ENCODE measurements around the gene DCUN1D3. TPM values are rescaled to one million over a fixed set of nuclear protein-coding genes. Genes with fewer than 3 reads are reported as not detected.
A peak's percentile ranks its signal among the peaks of the same experiment; 100 is the strongest.

The DCUN1D3 gene
- total and polyA plus RNA-seq, 12 donors, result 7.2 to 47.2 (median 24.5) TPM

DNA sequence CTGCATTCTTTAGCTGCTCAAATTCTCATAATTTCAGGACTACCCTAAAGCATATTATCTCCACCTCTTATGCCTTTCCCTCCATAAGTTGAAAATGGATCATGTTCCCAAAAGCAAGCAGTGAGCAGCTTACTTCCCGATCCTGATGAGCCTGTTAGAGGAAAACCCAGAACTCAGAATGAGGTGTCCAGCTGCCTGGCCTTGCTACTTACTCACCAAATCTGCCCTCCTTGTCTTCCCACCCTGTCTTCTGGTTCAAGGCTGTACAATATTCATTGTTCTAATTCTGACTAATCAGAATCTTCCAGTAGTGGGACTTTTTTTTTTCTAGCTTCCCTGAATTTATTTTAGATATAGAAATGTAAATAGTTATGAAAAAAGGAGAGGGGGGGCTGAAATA lies 11.2 kb upstream of the DCUN1D3 start:
- WGBS, 4 donors, result 32 to 60% (median 35%) methylated on average over 1 of the region's 1 CpG
- TF ChIP-seq, protein P1, sequence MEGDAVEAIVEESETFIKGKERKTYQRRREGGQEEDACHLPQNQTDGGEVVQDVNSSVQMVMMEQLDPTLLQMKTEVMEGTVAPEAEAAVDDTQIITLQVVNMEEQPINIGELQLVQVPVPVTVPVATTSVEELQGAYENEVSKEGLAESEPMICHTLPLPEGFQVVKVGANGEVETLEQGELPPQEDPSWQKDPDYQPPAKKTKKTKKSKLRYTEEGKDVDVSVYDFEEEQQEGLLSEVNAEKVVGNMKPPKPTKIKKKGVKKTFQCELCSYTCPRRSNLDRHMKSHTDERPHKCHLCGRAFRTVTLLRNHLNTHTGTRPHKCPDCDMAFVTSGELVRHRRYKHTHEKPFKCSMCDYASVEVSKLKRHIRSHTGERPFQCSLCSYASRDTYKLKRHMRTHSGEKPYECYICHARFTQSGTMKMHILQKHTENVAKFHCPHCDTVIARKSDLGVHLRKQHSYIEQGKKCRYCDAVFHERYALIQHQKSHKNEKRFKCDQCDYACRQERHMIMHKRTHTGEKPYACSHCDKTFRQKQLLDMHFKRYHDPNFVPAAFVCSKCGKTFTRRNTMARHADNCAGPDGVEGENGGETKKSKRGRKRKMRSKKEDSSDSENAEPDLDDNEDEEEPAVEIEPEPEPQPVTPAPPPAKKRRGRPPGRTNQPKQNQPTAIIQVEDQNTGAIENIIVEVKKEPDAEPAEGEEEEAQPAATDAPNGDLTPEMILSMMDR (IDR thresholded peaks at IDR 0.05), result no peak
- peak in 1 of 2 donors; percentile 32 for TF ChIP-seq POLR2A (IDR thresholded peaks at IDR 0.05)
- DNase-seq, result peak in 6 of 7 donors; percentile 42 to 66 (median 62)
- H3K36me3 ChIP-seq (replicated peaks in 1 of 2), result no peaks in the 10 kb centered on the region
- H3K9me3 ChIP-seq (replicated peaks in 1 of 3), result no peaks in the 10 kb centered on the region
- peak overlapping the region; percentile 64 to 86 (median 78) for H3K27ac ChIP-seq
- intact Hi-C loops (cut with DNase I), result no loop called here
- peak overlapping the region in 1 of 4 donors; percentile 4 for H3K4me3 ChIP-seq
- H3K4me1 ChIP-seq (replicated peaks in 1 of 2), result peaks cover 35 to 61% of the 10 kb centered on the region in 2 donors
- no peaks in the 10 kb centered on the region for H3K27me3 ChIP-seq

DNA sequence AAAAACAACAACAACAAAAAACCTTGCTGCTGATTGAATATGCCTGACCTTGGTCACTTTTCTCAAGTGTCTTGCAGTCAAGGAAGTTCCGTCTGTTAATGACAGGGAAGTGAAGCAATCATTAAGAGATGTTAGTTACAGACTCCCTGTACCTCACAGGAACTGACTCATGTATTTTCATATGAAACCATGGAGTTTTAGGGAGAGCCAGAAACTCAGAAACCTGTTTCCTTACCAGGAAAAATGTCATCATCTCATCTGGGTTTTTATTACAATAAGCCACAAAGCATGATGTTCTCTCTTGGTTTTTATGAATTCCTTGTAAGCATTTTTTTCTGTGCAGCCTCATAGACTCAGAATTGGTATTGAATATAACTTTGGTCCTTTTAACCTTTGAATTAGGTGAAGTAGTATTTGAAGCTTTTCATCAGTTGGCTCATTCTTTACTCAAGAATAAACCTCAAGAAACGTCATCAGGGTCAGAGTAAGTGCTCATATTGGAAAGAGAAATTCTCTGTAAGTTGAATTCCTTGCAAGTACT lies 10.7 kb upstream of the DCUN1D3 start:
- Histone ChIP-seq H3K36me3 (replicated peaks in 1 of 2) (no peaks in the 10 kb centered on the region), H3K9me3 (replicated peaks in 1 of 3) (no peaks in the 10 kb centered on the region), H3K4me1 (replicated peaks in 1 of 2) (peaks cover 40 to 66% of the 10 kb centered on the region in 2 donors), H3K27ac (peak overlapping the region; percentile 64 to 86 (median 78)), H3K4me3 (peak overlapping the region in 1 of 4 donors; percentile 4), H3K27me3 (no peaks in the 10 kb centered on the region)
- 8 to 18% (median 14%) methylated on average over 2 of the region's 2 CpGs for WGBS, 4 donors
- TF ChIP-seq, protein P1 (IDR thresholded peaks at IDR 0.05), result no peak
- TF ChIP-seq POLR2A (IDR thresholded peaks at IDR 0.05), result no peak
- intact Hi-C loops (cut with DNase I), result no loop called here
- no peak for DNase-seq

DNA sequence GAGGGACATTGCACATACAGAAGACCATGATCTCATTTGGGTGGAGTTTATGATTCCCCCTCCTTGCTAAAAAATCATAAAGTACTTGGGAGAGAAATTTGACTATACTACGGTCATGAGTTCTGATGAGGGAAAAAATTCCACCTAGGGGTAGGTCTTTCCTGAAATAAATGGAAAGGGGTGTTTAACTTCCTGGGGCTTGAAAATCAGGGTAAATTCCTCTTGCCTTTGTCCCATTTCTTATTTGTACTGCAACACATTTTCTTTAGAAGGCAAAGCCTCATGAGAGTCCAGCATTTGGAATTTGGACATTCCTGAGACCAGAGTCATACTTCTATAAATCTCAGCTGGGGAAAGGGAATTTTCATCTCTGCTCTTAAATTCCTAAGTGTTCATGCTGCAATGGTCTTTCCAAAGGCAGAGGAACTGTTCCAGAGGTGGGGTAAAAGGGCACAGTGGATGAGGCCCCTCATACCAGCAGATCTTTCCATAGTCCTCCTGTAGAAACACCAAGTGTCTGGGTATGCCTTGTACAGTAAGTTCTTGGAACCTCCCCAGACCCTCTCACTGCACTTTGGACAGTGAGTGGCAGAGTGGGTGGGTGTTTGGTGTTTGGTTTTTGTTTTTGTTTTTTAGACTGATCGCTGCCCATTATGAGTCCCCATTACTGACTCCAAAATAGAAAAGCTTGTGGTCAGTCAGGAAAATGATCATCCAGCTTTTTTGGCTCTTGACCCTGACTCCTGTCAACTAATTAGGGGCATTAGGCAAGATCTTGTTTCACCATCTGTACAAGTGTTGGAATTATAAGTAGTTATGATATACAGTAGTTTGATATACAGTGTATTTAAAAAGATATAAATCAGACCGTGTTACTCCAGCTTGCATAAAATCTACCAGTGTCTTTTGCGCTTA lies 6.4 kb upstream of the DCUN1D3 start:
- H3K36me3 ChIP-seq (replicated peaks in 1 of 2), result peaks cover 0 to 4% of the 10 kb centered on the region in 2 donors
- WGBS, 4 donors, result 72 to 81% (median 74%) methylated on average over 4 of the region's 4 CpGs

DNA sequence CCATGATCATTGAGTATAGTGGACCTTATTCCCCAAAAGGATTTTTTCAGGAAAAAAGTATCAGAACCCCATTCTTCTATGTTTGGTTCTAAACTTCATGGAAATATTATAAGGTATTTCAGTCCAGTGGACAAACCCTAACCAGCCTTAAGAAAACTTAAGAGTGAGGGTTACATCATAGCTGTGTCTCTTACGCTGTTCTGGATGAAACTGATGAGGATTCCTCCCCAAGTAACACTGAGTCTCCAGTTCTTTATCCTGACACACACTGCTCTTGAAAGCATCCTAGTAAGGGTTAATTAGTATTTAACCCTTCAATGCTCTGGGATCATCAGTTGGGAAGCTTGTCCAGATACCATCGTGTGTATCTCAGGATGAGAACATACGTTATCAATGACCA lies 5.4 kb upstream of the DCUN1D3 start:
- TF ChIP-seq, protein P1 (IDR thresholded peaks at IDR 0.05), result no peak
- TF ChIP-seq POLR2A (IDR thresholded peaks at IDR 0.05), result no peak
- Histone ChIP-seq H3K4me1 (replicated peaks in 1 of 2) (peaks cover 41 to 76% of the 10 kb centered on the region in 2 donors), H3K36me3 (replicated peaks in 1 of 2) (peaks cover 0 to 4% of the 10 kb centered on the region in 2 donors), H3K27ac (peak overlapping the region in 3 of 5 donors; percentile 41 to 99 (median 86)), H3K4me3 (no peak overlapping the region), H3K9me3 (replicated peaks in 1 of 3) (no peaks in the 10 kb centered on the region), H3K27me3 (no peaks in the 10 kb centered on the region)
- 65 to 78% (median 70%) methylated on average over 3 of the region's 3 CpGs for WGBS, 4 donors
- DNase-seq, result no peak
- intact Hi-C loops (cut with DNase I), result no loop called here

More for the DNA sequence above, 6.4 kb upstream of the DCUN1D3 start:
- intact Hi-C loops (cut with DNase I), result no loop called here
- Histone ChIP-seq H3K27me3 (no peaks in the 10 kb centered on the region), H3K27ac (peak overlapping the region in 4 of 5 donors; percentile 41 to 99 (median 64)), H3K4me3 (no peak overlapping the region), H3K4me1 (replicated peaks in 1 of 2) (peaks cover 47 to 83% of the 10 kb centered on the region in 2 donors), H3K9me3 (replicated peaks in 1 of 3) (no peaks in the 10 kb centered on the region)
- DNase-seq, result peak in 1 of 7 donors; percentile 6
- TF ChIP-seq, protein P1 (IDR thresholded peaks at IDR 0.05), result no peak
- no peak for TF ChIP-seq POLR2A (IDR thresholded peaks at IDR 0.05)
